Measurements from ENCODE around the gene CNN2. TPM values are rescaled to one million over a fixed set of nuclear protein-coding genes. Genes with fewer than 3 reads are reported as not detected.

Gene CNN2
- total and polyA plus RNA-seq, 2 of the 13 experiments (the other 11 are each of a cell fraction or from before 2014, with no cell fraction given), result 63.6 to 70.0 TPM

GRCh38 chr19:1068009-1069001, 41.9 kb downstream of the CNN2 start (continued):
- TF ChIP-seq ZNF687 (CRISPR knock-in tag; IDR thresholded peaks at IDR 0.05) (peak; percentile 25; the same call in 1 of the 2 replicates), CREM (IDR thresholded peaks at IDR 0.05) (no peak), CREM (CRISPR knock-in tag; IDR thresholded peaks at IDR 0.05) (no peak), NFRKB (IDR thresholded peaks at IDR 0.05) (no peak), RARA (CRISPR knock-in tag; IDR thresholded peaks at IDR 0.05) (no peak; the same call in 1 of the 2 replicates), ATF3 (CRISPR knock-in tag; IDR thresholded peaks at IDR 0.05) (no peak), GMEB1 (CRISPR knock-in tag; IDR thresholded peaks at IDR 0.05; ENCODE audit: borderline replicate concordance) (no peak), MYPOP (CRISPR knock-in tag; IDR thresholded peaks at IDR 0.05) (no peak), PHB2 (IDR thresholded peaks at IDR 0.05; ENCODE audit: partially characterized antibody) (no peak), NKX3-1 (CRISPR knock-in tag; IDR thresholded peaks at IDR 0.05) (no peak), HHEX (CRISPR knock-in tag; IDR thresholded peaks at IDR 0.05) (no peak), ZNF510 (CRISPR knock-in tag; IDR thresholded peaks at IDR 0.05; ENCODE audit: low read depth) (no peak), ZFP36L2 (CRISPR knock-in tag; IDR thresholded peaks at IDR 0.05) (no peak), PATZ1 (CRISPR knock-in tag; IDR thresholded peaks at IDR 0.05) (0 out of 2 replicates have a peak, but pooled peaks have one; percentile 22), U2AF1 (optimal IDR thresholded peaks at IDR 0.05; ENCODE audit: low read depth, low read length) (no peak), CREBL2 (CRISPR knock-in tag; IDR thresholded peaks at IDR 0.05; ENCODE audit: borderline replicate concordance) (no peak), ZMYM4 (CRISPR knock-in tag; IDR thresholded peaks at IDR 0.05) (no peak), FOSL2 (CRISPR knock-in tag; IDR thresholded peaks at IDR 0.05) (no peak)

All from HepG2 (cell line).